ENCODE data around the gene AMOTL1.

AMOTL1 gene

DNA sequence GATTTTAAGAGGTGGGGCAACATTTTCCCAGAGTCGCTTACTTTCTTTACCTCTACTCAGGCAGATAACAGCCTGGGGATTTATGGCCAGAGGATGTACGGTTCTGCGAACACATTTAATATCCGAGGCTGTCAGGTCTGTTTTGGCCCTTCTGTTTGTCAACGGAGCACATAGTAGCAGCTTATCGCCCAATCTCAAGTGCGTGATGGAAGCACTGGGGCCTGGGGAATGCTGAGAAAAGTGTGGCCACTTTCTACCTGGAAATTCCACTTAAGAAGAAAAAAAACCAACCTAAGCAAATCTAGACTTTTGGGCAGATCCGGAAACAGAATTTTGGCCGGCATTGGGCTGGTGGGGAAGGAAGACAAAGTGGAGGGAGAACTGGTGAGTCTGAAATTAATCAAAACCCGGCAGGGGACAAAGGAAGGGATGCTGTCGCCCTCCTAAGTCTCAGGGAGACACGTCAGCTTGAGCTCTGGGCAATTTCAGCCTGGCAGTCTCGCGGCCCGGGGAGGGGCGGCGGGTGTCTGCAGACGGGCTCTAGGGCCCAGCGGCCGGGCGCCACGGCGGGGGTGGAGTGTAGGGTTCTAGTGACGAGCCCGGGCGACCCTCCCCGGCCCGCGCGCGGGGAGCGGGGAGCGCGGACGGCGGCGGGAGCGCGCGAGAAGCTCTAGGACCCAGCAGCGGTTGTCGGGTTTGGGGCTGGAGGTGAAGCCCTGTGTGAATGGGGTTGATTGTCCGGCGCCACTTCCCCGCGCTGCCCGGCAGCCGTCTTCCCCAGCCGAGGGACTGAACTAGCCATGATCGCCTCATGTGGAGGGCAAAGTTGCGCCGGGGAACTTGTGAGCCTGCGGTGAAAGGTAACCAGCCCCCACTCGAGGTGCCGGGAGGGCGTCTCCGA lies at the start of gene AMOTL1:
AMOTL1 (plus strand) TSS at position 656 of the 901 bp plus-strand sequence; CDS start at position 812, 156 bp downstream.
- DNase-seq: peak; percentile 36

DNA sequence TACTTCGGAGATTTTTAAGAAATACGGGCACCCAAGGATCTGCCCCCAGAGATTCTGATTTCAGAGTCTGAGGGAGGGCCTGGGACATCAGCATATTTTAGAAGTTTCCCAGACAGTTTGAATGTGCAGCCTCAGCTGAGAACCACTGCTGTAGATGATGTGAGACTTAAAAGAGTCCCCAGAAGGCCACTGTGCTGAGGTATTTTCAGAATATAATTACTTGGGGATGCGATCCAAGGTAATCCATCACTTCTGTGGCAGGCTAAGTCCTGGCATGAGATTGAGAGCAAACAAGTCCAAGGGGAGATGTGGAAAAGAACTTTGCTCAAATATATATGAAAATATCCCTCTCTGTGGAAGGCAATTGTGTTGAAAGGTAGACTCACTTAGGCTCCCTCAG lies 48.3 kb upstream of the AMOTL1 start:
- DNase-seq: no peak

- DNase-seq: no peak
Observed at GRCh38 chr11:94721565-94722292, 46.4 kb upstream of the AMOTL1 start.

DNA sequence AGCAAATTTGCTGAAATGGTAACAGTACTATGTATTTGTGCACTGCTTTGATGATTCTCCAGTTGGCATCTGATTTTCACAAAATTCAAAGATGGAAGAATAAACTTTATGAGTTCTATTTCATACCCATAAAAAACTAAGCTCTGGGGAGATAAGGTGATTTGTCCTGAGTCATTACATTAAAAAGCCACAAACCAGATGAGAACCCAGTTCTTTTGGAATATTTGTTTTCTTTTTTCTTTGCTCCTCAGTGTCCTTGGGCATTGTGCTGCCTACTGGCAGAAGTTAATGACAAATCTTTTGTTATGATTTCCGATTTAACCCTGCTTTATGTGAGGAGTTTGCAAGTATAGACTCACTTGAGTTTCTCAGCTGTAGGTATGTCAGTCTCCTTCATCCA lies 45.4 kb upstream of the AMOTL1 start:
- no peak for DNase-seq

- DNase-seq: no peak
Observed at GRCh38 chr11:94725097-94725496, 43.1 kb upstream of the AMOTL1 start.

GRCh38 chr11:94727819-94728218 lies 40.3 kb upstream of the AMOTL1 start:
- peak; percentile 29 for DNase-seq

- no peak for DNase-seq
Observed at GRCh38 chr11:94728541-94728940, 39.6 kb upstream of the AMOTL1 start.

DNA sequence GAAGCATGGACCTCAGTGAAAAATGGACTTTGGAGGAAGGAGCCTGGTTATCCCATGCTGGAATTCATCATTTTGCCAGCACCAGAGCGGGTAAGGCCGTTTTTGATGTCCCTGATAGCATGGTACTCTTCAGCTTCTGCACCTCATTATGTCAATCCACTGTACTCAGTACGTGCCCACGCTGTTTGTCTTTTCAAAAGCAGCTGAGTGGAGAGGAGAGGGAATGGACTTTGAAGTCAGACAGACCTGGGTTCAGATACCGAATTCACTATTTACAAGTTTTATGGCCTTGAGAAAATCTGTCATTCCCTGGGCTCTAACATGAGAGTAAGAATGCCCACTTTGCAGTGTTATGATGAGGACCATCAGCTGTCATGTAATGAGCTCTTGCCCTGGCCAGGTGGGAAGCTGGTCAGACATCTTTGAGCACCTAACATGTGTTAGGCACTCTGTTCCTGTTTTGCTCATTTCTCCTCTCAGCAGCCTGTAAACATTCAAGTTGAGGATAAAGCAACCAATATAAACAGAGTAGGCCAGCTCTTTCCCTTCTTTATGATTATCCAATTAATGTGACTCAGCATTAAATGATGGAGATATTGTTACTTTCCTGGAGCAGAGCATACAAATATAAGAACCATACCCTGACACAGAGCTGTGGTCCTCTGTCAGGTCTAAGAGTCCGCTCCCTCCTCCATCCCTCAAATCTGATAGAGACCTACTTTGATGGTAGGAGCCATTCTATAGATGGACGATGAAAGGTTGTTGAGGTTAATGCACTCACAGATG lies 39.0 kb upstream of the AMOTL1 start:
- DNase-seq: no peak

GRCh38 chr11:94730153-94730552 lies 38.0 kb upstream of the AMOTL1 start:
- no peak for DNase-seq

- no peak for DNase-seq
Observed at GRCh38 chr11:94731880-94732601, 36.1 kb upstream of the AMOTL1 start.

GRCh38 chr11:94732617-94733281 lies 35.4 kb upstream of the AMOTL1 start:
- no peak for DNase-seq

DNA sequence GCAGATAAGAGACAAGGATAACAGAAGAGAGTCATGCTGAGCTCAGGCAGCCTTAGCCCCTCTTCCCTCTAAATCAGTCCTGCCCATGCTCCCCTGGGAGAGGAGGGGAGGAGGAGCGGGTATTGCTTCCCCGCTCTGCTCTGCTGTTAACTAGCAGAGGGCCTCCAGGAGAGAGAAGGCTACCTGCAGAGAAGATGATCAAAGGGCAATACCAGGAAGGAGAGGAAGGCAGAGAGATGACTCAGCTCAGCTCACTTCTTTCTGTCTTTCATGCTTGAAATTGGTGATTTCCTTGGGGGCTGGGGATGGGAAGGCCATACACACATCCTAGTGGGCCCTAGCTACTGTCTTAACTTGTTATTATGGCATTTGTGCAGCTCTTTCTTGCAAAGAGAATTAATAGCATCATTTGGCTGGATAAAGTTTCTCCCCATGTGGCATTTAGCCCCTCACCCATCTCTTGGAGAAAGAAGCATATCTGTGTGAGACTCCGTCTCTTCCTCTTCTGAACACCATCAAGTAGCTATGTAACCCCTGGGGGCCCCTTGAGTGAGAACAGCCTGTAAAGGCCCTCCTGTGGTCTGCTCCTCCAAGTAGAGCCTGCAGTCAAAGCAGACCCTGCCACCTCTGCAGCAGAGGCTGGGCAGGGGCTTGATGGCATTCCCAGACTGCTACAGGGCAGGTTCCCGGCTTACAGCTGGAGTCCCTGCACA lies 33.4 kb upstream of the AMOTL1 start:
- DNase-seq: no peak

DNA sequence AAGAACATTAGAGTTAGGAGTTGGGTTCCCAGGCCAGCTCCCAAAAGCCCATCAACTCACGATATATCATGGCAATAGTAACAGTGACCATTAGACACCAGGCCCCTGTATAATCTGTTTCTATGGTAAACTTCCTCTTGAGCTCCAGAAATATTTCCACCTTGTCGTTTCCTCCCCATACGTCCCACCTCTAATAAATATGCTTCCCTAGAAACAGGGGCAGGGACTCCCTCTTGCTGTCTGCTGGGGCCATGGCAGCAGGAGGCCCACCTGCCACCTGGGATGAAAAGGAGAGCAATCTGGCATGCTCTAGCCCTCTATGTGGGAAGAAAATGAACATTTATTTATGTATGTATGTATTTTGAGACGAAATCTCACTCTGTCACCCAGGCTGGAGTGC lies 32.2 kb upstream of the AMOTL1 start:
- DNase-seq: no peak

DNA sequence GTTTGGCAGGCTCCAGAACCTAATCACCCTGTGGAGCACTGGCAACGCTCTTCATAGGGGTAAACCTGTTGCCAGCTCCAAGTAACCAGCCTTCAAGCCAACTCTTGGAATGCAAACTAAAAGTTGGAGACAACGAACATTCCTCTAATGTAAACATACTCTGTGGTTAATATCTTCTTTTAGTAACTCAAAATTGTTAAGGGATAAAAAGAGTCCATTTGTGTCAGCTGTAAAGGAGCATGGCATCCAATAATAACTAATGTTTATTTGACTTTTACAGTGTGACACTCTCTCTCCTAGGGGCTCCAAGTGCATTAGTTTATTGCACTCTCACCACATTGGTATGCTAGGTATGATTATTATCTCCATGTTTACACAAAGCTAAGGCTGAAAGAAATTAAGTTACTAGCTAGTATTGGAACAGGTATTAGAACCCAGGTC lies 31.0 kb upstream of the AMOTL1 start:
- DNase-seq: no peak

- no peak for DNase-seq
Observed at GRCh38 chr11:94738746-94739145, 29.4 kb upstream of the AMOTL1 start.

DNA sequence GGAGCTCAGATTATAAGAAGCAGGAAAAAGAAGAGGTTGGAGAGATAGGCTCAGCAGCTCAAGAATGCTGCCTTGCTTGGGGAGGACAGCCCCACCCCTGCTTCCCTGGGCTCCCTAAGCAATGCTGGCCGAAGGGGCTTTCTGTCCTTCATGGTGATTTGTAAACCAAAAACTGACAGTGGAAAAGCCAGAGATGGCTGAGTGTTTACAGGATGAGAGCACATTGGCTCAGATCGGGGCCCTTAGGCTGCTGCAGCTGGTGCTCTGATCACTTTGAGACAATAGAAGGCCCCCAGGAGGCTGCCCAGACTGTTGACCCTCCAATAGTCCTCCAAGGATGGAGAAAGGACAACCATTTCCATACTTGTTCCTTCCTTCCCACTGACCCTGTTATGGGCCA lies 28.8 kb upstream of the AMOTL1 start:
- no peak for DNase-seq

DNA sequence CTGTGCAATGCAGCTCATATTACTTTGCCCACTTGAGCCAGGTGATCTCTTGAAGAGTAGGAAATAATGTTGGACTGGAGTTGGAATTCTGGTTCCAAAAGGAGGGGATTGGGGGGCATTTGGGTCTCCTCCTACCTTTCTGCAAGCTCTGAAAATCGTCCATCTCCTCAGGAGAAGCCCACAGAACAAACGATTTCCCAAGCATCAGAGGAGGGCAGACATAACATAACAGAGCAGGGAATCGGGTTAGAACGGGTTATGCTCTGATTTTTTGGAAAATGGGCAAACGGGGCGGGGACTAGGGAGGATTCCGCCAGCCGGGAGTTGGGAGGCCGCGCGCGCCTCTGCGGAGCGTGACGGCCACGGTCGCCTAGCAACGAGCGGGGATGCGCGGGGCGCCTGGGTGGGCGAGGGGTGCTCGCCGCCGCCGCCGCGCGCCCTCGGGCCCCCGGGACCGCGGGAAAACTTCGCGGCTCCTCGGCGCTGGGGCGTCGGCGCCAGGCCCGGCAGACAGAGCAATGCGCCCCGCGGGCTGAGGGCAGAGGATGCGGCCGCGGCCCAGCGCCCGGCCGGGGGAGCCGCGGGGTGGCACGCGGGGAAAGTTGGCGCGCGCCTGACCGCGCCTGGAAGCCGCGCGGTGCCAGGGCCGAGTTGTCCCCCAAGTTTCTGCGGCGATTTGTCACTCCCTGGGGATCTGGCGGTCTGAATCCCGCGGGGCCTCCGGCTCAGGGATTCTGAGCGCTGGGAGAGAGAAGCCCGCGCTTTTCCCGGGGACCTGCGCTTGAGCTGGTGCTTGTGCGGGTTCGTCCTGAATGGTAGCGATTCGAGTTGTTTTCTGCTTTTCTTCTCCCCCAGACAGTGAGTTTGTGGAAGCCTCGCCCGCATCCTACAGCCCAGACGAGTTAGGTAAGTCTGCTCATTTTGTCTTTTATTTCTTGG lies 27.8 kb upstream of the AMOTL1 start:
- DNase-seq: no peak

GRCh38 chr11:94741022-94741679 lies 27.0 kb upstream of the AMOTL1 start:
- no peak for DNase-seq

DNA sequence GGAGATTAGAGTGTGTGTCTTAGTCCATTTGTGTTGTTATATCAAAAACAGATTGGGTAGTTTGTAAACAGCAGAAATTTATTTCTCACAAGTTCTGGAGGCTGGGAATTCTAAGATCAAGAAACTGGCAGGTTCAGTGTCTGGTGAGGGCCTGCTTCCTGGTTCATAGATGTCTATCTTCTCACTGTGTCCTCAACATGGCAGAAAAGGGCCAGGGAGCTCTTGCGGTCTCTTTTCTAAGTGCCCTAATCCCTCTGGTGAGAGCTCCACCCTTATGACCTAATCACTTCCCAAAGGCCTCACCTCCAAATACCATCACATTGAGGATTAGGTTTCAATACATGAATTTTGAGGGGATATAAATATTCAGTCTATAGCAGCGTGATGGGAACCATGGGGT lies 25.5 kb upstream of the AMOTL1 start:
- no peak for DNase-seq

DNA sequence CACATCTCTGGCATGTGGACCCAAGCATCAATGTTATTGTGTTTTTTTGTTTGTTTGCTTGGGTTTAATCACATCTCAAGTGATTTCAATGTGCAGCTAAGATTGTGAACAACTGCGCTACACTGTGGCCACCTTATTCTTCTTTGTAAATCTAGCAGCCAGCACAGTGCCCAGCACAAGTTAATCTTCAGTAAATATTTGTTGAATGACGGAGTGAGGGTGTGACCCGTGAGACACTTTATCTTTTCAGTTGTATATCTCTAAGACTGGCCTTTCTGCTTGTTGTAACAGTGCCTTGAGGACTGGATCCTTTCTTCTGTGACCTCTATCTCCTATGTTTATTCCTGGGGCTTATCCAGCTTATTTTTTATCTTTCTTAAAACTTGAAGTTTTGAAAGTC lies 21.4 kb upstream of the AMOTL1 start:
- DNase-seq: no peak

Data from NCI-H1694 (cell line).